WTC11 (cell line): ENCODE results near the gene FAM227B. TPM values are rescaled to one million over a fixed set of nuclear protein-coding genes. Genes with fewer than 3 reads are reported as not detected.

Experiments
- ATAC-seq: fragments of 200-7000 bp; cut with Tn5 transposase; 2 replicates; pipeline ENCODE4 v1.10.0; 2021; ENCODE audit warnings: mild to moderate bottlenecking, moderate library complexity
- CTCF ChIA-PET: fragments of 300-600 bp; sonication (Branson Sonifier 250); formaldehyde crosslinking; loops from one replicate; lab custom pipeline; 2021; ENCODE audit warnings: antibody characterized with exemption; lab: Charles Lee
- POLR2A ChIA-PET: fragments of 350-600 bp; sonication (Branson Sonifier 250); formaldehyde crosslinking; loops from one replicate; lab custom pipeline; 2021; ENCODE audit warnings: antibody characterized with exemption; lab: Charles Lee
- DNase-seq: peaks from one replicate; pipeline ENCODE4 v3.0.0; 2021; ENCODE audit warnings: low spot score
- H3K27ac Mint-ChIP-seq: 2 replicates; pipeline ENCODE4 v1.8.0; 2021; ENCODE audit warnings: mixed read lengths
- H3K27me3 Mint-ChIP-seq: 2 replicates; pipeline ENCODE4 v1.8.0; 2021; ENCODE audit warnings: low read depth, mild to moderate bottlenecking, moderate library complexity, mixed read lengths
- H3K36me3 Mint-ChIP-seq: 2 replicates; pipeline ENCODE4 v1.8.0; 2021; ENCODE audit warnings: mixed read lengths
- H3K4me1 Mint-ChIP-seq: 2 replicates; pipeline ENCODE4 v1.8.0; 2022; ENCODE audit warnings: mixed read lengths
- H3K4me3 Mint-ChIP-seq: 2 replicates; pipeline ENCODE4 v1.8.0; 2021; ENCODE audit warnings: mild to moderate bottlenecking, moderate library complexity, mixed read lengths
- H3K9me3 Mint-ChIP-seq: 2 replicates; pipeline ENCODE4 v1.8.0; 2021; ENCODE audit warnings: mixed read lengths
- ATF1 ChIP-seq: sonication (generic); formaldehyde crosslinking; IDR thresholded peaks from 2 replicates; pipeline ENCODE4 v1.8.1; 2023; ENCODE audit warnings: mild to moderate bottlenecking, moderate library complexity, missing genetic modification reagents
- ATF3 ChIP-seq: sonication (generic); formaldehyde crosslinking; conservative IDR thresholded peaks from 2 replicates; pipeline ENCODE4 v1.8.1; 2022; ENCODE audit warnings: mild to moderate bottlenecking, missing genetic modification reagents
- CBFB ChIP-seq: sonication (generic); formaldehyde crosslinking; IDR thresholded peaks from 2 replicates; pipeline ENCODE4 v1.8.1; 2022; ENCODE audit warnings: mild to moderate bottlenecking, low read depth, missing genetic modification reagents
- CTCF ChIP-seq: fragments of 200-600 bp; IDR thresholded peaks from 2 replicates; pipeline ENCODE4 v1.8.0; 2022; ENCODE audit warnings: antibody characterized with exemption
- ESRRA ChIP-seq: sonication (generic); formaldehyde crosslinking; IDR thresholded peaks from 2 replicates; pipeline ENCODE4 v1.8.1; 2022; ENCODE audit warnings: mild to moderate bottlenecking, missing genetic modification reagents, borderline replicate concordance
- GABPB1 ChIP-seq: sonication (generic); formaldehyde crosslinking; IDR thresholded peaks from 2 replicates; pipeline ENCODE4 v1.8.1; 2023; ENCODE audit warnings: mild to moderate bottlenecking, missing genetic modification reagents
- MAX ChIP-seq: sonication (generic); formaldehyde crosslinking; IDR thresholded peaks from 2 replicates; pipeline ENCODE4 v1.8.0; 2022; ENCODE audit warnings: mild to moderate bottlenecking, missing genetic modification reagents
- NR1H2 ChIP-seq: sonication (generic); formaldehyde crosslinking; IDR thresholded peaks from 2 replicates; pipeline ENCODE4 v1.9.0; 2021; ENCODE audit warnings: mild to moderate bottlenecking, moderate library complexity, missing genetic modification reagents
- OVOL2 ChIP-seq: fragments of 250-450 bp; sonication (Bioruptor Pico); IDR thresholded peaks from 2 replicates; pipeline ENCODE4 v1.9.0; 2021; ENCODE audit warnings: mild to moderate bottlenecking, borderline replicate concordance
- PRRX2 ChIP-seq: fragments of 250-450 bp; sonication (Bioruptor Pico); IDR thresholded peaks from 2 replicates; pipeline ENCODE4 v1.8.0; 2021; ENCODE audit warnings: mild to moderate bottlenecking
- RELA ChIP-seq: sonication (generic); formaldehyde crosslinking; IDR thresholded peaks from 2 replicates; pipeline ENCODE4 v1.8.1; 2022; ENCODE audit warnings: missing genetic modification reagents, mild to moderate bottlenecking, borderline replicate concordance
- SMAD3 ChIP-seq: sonication (generic); formaldehyde crosslinking; IDR thresholded peaks from 2 replicates; pipeline ENCODE4 v1.8.0; 2022; ENCODE audit warnings: missing genetic modification reagents, mild to moderate bottlenecking, borderline replicate concordance
- STAT6 ChIP-seq: sonication (generic); formaldehyde crosslinking; conservative IDR thresholded peaks from 2 replicates; pipeline ENCODE4 v1.8.1; 2023; ENCODE audit warnings: mild to moderate bottlenecking, low read depth, missing genetic modification reagents, moderate library complexity
- TEAD4 ChIP-seq: sonication (generic); formaldehyde crosslinking; IDR thresholded peaks from 2 replicates; pipeline ENCODE4 v1.8.0; 2022; ENCODE audit warnings: mild to moderate bottlenecking, missing genetic modification reagents
- ZNF263 ChIP-seq: sonication (generic); formaldehyde crosslinking; IDR thresholded peaks from 2 replicates; pipeline ENCODE4 v1.8.1; 2022; ENCODE audit warnings: low read depth, mild to moderate bottlenecking, moderate library complexity, missing genetic modification reagents
- ZNF281 ChIP-seq: sonication (generic); formaldehyde crosslinking; IDR thresholded peaks from 2 replicates; pipeline ENCODE4 v1.8.0; 2023; ENCODE audit warnings: mild to moderate bottlenecking, missing genetic modification reagents
- ZNF396 ChIP-seq: fragments of 250-450 bp; sonication (Bioruptor Pico); IDR thresholded peaks from 2 replicates; pipeline ENCODE4 v1.8.0; 2021; ENCODE audit warnings: mild to moderate bottlenecking, moderate library complexity, borderline replicate concordance
- ZNF532 ChIP-seq: fragments of 250-450 bp; sonication (Bioruptor Pico); IDR thresholded peaks from 2 replicates; pipeline ENCODE4 v1.9.0; 2021; ENCODE audit warnings: mild to moderate bottlenecking, borderline replicate concordance
- total RNA-seq: library from RNA; stranded (reverse); gene quantifications from 3 replicates; pipeline ENCODE4 v1.2.3, GENCODE V29; 2021

The FAM227B gene
- total RNA-seq, 1 experiment from 2014 or later = 6.8 TPM

- TF ChIP-seq ZNF281 (CRISPR knock-in tag) = no peak
- TF ChIP-seq, all 79 proteins: peak for 0
Measured at GRCh38 chr15:49314716-49315115, 305.9 kb downstream of the FAM227B start (continued).

GRCh38 chr15:49313650-49314049 lies 307.0 kb downstream of the FAM227B start:
- H3K4me3 Mint-ChIP-seq = no peak overlapping the region
- CTCF ChIA-PET = interaction anchor here (0.8 kb wide), 1 partner anchor 16 kb away, joined by 3 read pairs; no protein-coding TSS in a partner anchor
- ATAC-seq = no peak

GRCh38 chr15:49309889-49310288 lies 310.7 kb downstream of the FAM227B start:
- POLR2A ChIA-PET = no interaction called here
- Mint-ChIP-seq H3K4me1 (peaks cover 13% of the 10 kb centered on the region), H3K36me3 (peaks cover 2% of the 10 kb centered on the region; the same call in 1 of the 2 replicates), H3K9me3 (peaks cover 8% of the 10 kb centered on the region; the same call in 1 of the 2 replicates), H3K4me3 (no peak overlapping the region), H3K27ac (no peak overlapping the region), H3K27me3 (no peaks in the 10 kb centered on the region)
- CTCF ChIA-PET = no interaction called here
- DNase-seq (no peak), ATAC-seq (no peak)
- TF ChIP-seq PRRX2 (no peak), ATF1 (no peak), CBFB (CRISPR knock-in tag) (no peak), OVOL2 (no peak), ZNF396 (CRISPR knock-in tag) (no peak), ZNF263 (CRISPR knock-in tag) (no peak), ZNF532 (no peak), RELA (CRISPR knock-in tag) (no peak), MAX (CRISPR knock-in tag) (no peak), SMAD3 (CRISPR knock-in tag) (no peak)

More at GRCh38 chr15:49313650-49314049, 307.0 kb downstream of the FAM227B start:
- POLR2A ChIA-PET = no interaction called here
- Mint-ChIP-seq H3K27me3 (no peaks in the 10 kb centered on the region), H3K36me3 (peaks cover 8% of the 10 kb centered on the region), H3K4me1 (peaks cover 24% of the 10 kb centered on the region), H3K9me3 (peaks cover 18% of the 10 kb centered on the region), H3K27ac (no peak overlapping the region)
- DNase-seq = no peak
- TF ChIP-seq ATF3 (CRISPR knock-in tag) = no peak
- TF ChIP-seq CTCF = no peak
- TF ChIP-seq ESRRA = no peak
- no peak for TF ChIP-seq TEAD4 (CRISPR knock-in tag)
- no peak for TF ChIP-seq STAT6 (CRISPR knock-in tag)
- no peak for TF ChIP-seq GABPB1 (CRISPR knock-in tag)
- no peak for TF ChIP-seq NR1H2
